Uterus (tissue), 4 donors: ENCODE measurements around the gene EMILIN1. TPM values are rescaled to one million over a fixed set of nuclear protein-coding genes. Genes with fewer than 3 reads are reported as not detected.

ENCODE experiments used
- DNase-seq, 2 donors: peaks; one replicate each; pipeline ENCODE4 v3.0.0-alpha.2; 2019 to 2020
- H3K27ac ChIP-seq, 2 donors: fragments of 200-600 bp; sonication (generic); 1 replicate in 1 of 2; 2 replicates in 1 of 2; pipeline ENCODE4 v1.5.1; 2016 to 2018
- H3K27me3 ChIP-seq, 2 donors: fragments of 200-600 bp; sonication (generic); one replicate each; pipeline ENCODE4 v1.5.1; 2018 to 2019; ENCODE audit warnings: control low read depth in 1 of 2
- H3K36me3 ChIP-seq, 2 donors: fragments of 200-600 bp; sonication (generic); one replicate each; pipeline ENCODE4 v1.5.1; 2019; ENCODE audit warnings: control low read depth in 1 of 2
- H3K4me1 ChIP-seq, 2 donors: fragments of 200-600 bp; sonication (generic); one replicate each; pipeline ENCODE4 v1.5.1; 2018 to 2019; ENCODE audit warnings: control low read depth in 1 of 2
- H3K4me3 ChIP-seq, 2 donors: fragments of 200-600 bp; sonication (generic); 1 replicate in 1 of 2; 2 replicates in 1 of 2; pipeline ENCODE4 v1.5.1; 2018 to 2019; ENCODE audit warnings: mild to moderate bottlenecking in 1 of 2
- H3K9me3 ChIP-seq, 2 donors: fragments of 200-600 bp; sonication (generic); one replicate each; pipeline ENCODE4 v1.5.1; 2019; ENCODE audit warnings: control low read depth in 1 of 2
- POLR2A ChIP-seq, 2 donors: fragments of 450-650 bp; IDR thresholded peaks; one replicate each; pipeline ENCODE4 v1.6.1; 2016; ENCODE audit warnings: antibody characterized with exemption in 2 of 2, mild to moderate bottlenecking in 1 of 2, moderate library complexity in 1 of 2
- intact Hi-C: fragments of 100-400 bp; cut with DNase I; formaldehyde crosslinking; loops from one replicate; pipeline ENCODE4 v1.15.1; 2023; ENCODE audit warnings: low total_unique reads
- total RNA-seq, 4 donors: library from RNA; depleted of rRNA in 3 of 4; stranded (reverse); fragments of >200 nt in 3 of 4; gene quantifications; one replicate each; pipeline versions ENCODE4 v1.1.0 to v1.2.4, GENCODE V29; 2014 to 2023
- TF ChIP-seq, protein P1 (sequence below), 4 experiments: fragments of 200-600 bp in 2 of 4; fragments of 450-650 bp in 2 of 4; sonication (generic) in 2 of 4; IDR thresholded peaks; one replicate each; pipeline ENCODE4 v1.5.1; 2016 to 2019; ENCODE audit warnings: antibody characterized with exemption in 4 of 4, mild to moderate bottlenecking in 2 of 4, moderate library complexity in 1 of 4
- donor health status: DM: yes; HTN: yes; CAD: no.

Gene EMILIN1
- total RNA-seq, 4 donors from 2014 or later: 107 to 377 (median 224) TPM

DNA sequence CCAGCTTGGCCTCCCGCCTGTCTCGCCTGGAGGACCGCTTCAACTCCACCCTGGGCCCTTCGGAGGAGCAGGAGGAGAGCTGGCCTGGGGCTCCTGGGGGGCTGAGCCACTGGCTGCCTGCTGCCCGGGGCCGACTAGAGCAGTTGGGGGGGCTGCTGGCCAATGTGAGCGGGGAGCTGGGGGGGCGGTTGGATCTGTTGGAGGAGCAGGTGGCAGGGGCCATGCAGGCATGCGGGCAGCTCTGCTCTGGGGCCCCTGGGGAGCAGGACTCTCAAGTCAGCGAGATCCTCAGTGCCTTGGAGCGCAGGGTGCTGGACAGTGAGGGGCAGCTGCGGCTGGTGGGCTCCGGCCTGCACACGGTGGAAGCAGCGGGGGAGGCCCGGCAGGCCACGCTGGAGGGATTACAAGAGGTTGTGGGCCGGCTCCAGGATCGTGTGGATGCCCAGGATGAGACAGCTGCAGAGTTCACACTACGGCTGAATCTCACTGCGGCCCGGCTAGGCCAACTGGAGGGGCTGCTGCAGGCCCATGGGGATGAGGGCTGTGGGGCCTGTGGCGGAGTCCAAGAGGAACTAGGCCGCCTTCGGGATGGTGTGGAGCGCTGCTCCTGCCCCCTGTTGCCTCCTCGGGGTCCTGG is 4.5 kb downstream of the EMILIN1 start:
- TF ChIP-seq POLR2A (IDR thresholded peaks at IDR 0.05): no peak
- no peaks in the 10 kb centered on the region for H3K36me3 ChIP-seq
- no peak overlapping the region for H3K4me3 ChIP-seq
- DNase-seq: peak in 1 of 2 donors; percentile 24
- no peak overlapping the region for H3K27ac ChIP-seq
- no peaks in the 10 kb centered on the region for H3K27me3 ChIP-seq
- no peaks in the 10 kb centered on the region for H3K9me3 ChIP-seq
- H3K4me1 ChIP-seq: peaks cover 5 to 23% of the 10 kb centered on the region in 2 donors
- intact Hi-C loops: no loop called here

DNA sequence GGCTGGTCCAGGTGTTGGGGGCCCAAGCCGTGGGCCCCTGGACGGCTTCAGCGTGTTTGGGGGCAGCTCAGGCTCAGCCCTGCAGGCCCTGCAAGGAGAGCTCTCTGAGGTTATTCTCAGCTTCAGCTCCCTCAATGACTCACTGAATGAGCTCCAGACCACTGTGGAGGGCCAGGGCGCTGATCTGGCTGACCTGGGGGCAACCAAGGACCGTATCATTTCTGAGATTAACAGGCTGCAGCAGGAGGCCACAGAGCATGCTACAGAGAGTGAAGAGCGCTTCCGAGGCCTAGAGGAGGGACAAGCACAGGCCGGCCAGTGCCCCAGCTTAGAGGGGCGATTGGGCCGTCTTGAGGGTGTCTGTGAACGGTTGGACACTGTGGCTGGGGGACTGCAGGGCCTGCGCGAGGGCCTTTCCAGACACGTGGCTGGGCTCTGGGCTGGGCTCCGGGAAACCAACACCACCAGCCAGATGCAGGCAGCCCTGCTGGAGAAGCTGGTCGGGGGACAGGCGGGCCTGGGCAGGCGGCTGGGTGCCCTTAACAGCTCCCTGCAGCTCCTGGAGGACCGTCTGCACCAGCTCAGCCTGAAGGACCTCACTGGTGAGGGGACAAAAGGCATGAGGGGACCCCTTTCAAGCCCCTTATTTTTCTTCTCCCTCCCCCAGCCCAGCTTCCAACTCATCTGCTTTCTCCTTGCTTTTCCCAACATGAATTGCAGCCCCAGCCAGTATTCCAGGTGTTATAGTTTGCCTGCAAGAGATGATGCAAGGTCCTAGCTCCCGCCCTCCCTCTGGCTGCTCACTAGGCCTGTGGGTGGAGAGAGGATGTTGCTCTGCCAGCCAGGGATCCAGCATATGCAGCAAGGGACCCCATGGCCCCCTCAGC is 5.2 kb downstream of the EMILIN1 start:
- intact Hi-C loops: no loop called here
- DNase-seq: peak in 1 of 2 donors; percentile 17
- H3K4me1 ChIP-seq: peaks cover 5 to 23% of the 10 kb centered on the region in 2 donors
- no peak overlapping the region for H3K27ac ChIP-seq
- H3K27me3 ChIP-seq: no peaks in the 10 kb centered on the region
- no peaks in the 10 kb centered on the region for H3K9me3 ChIP-seq
- TF ChIP-seq, protein P1, sequence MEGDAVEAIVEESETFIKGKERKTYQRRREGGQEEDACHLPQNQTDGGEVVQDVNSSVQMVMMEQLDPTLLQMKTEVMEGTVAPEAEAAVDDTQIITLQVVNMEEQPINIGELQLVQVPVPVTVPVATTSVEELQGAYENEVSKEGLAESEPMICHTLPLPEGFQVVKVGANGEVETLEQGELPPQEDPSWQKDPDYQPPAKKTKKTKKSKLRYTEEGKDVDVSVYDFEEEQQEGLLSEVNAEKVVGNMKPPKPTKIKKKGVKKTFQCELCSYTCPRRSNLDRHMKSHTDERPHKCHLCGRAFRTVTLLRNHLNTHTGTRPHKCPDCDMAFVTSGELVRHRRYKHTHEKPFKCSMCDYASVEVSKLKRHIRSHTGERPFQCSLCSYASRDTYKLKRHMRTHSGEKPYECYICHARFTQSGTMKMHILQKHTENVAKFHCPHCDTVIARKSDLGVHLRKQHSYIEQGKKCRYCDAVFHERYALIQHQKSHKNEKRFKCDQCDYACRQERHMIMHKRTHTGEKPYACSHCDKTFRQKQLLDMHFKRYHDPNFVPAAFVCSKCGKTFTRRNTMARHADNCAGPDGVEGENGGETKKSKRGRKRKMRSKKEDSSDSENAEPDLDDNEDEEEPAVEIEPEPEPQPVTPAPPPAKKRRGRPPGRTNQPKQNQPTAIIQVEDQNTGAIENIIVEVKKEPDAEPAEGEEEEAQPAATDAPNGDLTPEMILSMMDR (IDR thresholded peaks at IDR 0.05): no peak
- TF ChIP-seq POLR2A (IDR thresholded peaks at IDR 0.05): no peak
- H3K36me3 ChIP-seq: no peaks in the 10 kb centered on the region
- H3K4me3 ChIP-seq: no peak overlapping the region

DNA sequence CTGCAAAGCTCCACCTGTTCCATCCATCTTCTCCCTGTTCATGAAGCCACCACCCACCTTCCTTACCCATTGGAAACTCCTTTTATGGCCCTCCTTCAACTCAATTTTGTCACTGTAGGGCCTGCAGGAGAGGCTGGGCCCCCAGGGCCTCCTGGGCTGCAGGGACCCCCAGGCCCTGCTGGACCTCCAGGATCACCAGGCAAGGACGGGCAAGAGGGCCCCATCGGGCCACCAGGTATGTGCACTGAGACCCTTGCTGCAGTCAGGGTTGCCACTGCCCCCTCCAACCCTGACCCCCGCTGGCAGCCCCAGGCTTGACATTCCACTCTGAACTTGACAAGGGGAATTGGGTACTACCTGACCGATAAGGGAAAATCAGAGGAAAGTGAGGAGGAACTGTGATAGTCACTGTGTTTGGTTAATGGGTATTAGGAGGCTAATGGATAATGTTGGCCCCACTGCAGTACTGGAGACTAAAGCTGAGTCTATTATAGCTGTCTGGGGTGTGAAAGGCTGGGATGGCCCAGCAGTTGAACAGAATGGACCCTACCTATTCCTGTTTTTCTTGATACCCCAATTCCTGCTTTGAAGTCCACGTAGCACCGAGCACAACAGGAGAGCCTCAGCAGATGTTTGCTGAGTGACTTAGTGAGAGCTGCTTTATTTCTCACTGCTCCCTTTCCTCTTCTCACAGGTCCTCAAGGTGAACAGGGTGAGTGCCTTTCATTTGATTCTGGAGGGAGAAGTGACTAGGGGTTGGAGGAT is 6.1 kb downstream of the EMILIN1 start:
- no peaks in the 10 kb centered on the region for H3K9me3 ChIP-seq
- intact Hi-C loops: no loop called here
- TF ChIP-seq, protein P1 (IDR thresholded peaks at IDR 0.05): no peak
- DNase-seq: peak in 1 of 2 donors; percentile 13
- H3K27ac ChIP-seq: peak overlapping the region in 1 of 2 donors; percentile 82
- no peak overlapping the region for H3K4me3 ChIP-seq
- no peaks in the 10 kb centered on the region for H3K27me3 ChIP-seq
- H3K4me1 ChIP-seq: peaks cover 5 to 23% of the 10 kb centered on the region in 2 donors
- no peaks in the 10 kb centered on the region for H3K36me3 ChIP-seq

DNA sequence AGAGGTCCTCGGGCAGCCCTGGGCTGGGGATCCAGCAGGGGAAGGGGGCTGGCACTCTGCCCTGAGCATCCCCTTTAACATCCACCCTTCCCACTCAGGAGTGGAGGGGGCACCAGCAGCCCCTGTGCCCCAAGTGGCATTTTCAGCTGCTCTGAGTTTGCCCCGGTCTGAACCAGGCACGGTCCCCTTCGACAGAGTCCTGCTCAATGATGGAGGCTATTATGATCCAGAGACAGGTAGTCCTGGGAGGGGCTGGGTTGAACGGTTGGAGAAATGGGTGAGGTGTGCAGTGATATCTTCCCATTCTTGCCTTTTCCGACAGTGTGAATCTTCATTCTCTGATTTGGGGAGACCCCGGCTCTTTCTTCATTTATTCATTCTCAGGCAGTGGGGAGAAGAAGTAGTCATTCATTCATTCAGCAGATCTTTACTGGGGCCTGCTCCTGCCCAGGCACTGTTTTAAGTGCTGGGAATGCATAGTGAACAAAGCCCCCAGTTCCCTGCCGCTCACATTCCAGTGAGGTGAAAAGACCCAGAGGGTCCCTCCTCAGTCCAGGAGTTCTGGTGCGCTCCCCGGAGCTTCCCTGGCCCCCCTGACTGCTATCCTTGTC is 6.8 kb downstream of the EMILIN1 start:
- Histone ChIP-seq H3K36me3 (no peaks in the 10 kb centered on the region), H3K4me3 (peak overlapping the region; percentile 48 to 62), H3K27me3 (no peaks in the 10 kb centered on the region), H3K9me3 (no peaks in the 10 kb centered on the region), H3K4me1 (peaks cover 5 to 23% of the 10 kb centered on the region in 2 donors), H3K27ac (peak overlapping the region; percentile 82 to 85)
- DNase-seq: peak in 1 of 2 donors; percentile 40
- TF ChIP-seq POLR2A (IDR thresholded peaks at IDR 0.05): peak in 1 of 2 donors; percentile 2
- TF ChIP-seq, protein P1 (IDR thresholded peaks at IDR 0.05): no peak
- intact Hi-C loops: no loop called here

DNA sequence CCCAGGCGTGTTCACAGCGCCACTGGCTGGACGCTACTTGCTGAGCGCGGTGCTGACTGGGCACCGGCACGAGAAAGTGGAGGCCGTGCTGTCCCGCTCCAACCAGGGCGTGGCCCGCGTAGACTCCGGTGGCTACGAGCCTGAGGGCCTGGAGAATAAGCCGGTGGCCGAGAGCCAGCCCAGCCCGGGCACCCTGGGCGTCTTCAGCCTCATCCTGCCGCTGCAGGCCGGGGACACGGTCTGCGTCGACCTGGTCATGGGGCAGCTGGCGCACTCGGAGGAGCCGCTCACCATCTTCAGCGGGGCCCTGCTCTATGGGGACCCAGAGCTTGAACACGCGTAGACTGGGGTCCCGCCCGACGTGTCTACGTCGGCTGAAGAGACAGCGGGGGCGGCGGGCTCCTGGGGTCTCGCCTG is 7.3 kb downstream of the EMILIN1 start:
- H3K36me3 ChIP-seq: no peaks in the 10 kb centered on the region
- DNase-seq: peak; percentile 75 to 80
- TF ChIP-seq POLR2A (IDR thresholded peaks at IDR 0.05): no peak
- TF ChIP-seq, protein P1 (IDR thresholded peaks at IDR 0.05): peak; percentile 52 to 62 (median 58)
- H3K27me3 ChIP-seq: no peaks in the 10 kb centered on the region
- H3K27ac ChIP-seq: peak overlapping the region; percentile 82 to 85
- intact Hi-C loops: no loop called here
- H3K9me3 ChIP-seq: no peaks in the 10 kb centered on the region
- peak overlapping the region; percentile 48 to 62 for H3K4me3 ChIP-seq
- peaks cover 5 to 23% of the 10 kb centered on the region in 2 donors for H3K4me1 ChIP-seq
